Measurements from ENCODE around the gene EIF5. TPM values are rescaled to one million over a fixed set of nuclear protein-coding genes. Genes with fewer than 3 reads are reported as not detected.

The EIF5 gene
- total RNA-seq, 2 donors from 2014 or later: 89.2 to 373 TPM

DNA sequence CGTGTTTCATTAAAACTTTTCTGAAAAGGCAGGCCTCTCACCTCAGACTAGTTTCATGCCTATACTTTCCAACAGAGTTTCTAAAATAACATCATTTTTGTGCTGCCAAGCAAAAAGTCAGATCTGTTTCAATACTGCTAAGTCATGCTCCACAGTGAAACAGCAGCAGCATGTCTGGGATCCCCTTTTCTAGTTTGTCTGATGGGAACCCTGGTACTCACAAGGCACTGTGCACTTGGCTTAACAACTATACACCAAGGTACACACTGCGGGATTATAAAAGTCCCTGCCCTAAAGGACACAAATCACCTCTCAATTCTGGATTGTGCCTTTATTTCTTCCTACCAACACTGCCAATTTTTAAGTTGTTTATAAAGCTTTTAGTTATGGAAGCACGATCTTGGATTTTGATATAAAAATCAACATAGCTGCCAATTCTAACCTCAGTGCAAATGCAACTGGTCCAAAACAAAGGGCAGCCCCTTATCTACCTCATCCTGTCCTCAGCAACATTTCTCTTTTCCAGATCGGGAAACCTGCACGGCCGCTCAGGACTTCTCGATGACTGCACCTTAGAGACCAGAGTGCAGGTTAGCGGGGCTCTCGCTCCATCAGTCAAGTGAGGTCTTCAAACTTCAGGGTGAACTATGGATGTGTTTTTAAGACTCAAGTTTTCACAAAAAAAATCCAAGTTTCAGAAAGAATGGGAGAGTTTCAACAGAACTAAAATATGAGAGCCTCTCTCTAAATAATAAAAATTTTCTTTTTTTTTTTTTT is 1.7 kb upstream of the EIF5 start:
- Histone ChIP-seq H3K4me1 (ENCODE audit: control insufficient read depth in 1 of 2, low read depth in 2 of 2) (peaks cover 12 to 32% of the 10 kb centered on the region in 2 donors), H3K4me3 (peak overlapping the region; percentile 98), H3K9me3 (no peaks in the 10 kb centered on the region), H3K27me3 (replicated peaks; ENCODE audit: insufficient read depth) (no peaks in the 10 kb centered on the region), H3K27ac (peak overlapping the region; percentile 99 to 100), H3K36me3 (peaks cover 17% of the 10 kb centered on the region)
- no peak for TF ChIP-seq CTCF (IDR thresholded peaks at IDR 0.05)
- ATAC-seq (ENCODE audit: insufficient number of reproducible peaks, low FRiP score, low read depth) (no peak), DNase-seq (ENCODE audit: low spot score) (no peak)

GRCh38 chr14:103334644-103335622 is 896 bp downstream of the EIF5 start:
- Histone ChIP-seq H3K27me3 (replicated peaks; ENCODE audit: insufficient read depth) (no peaks in the 10 kb centered on the region), H3K36me3 (peaks cover 43% of the 10 kb centered on the region), H3K4me3 (peak overlapping the region; percentile 98), H3K9me3 (no peaks in the 10 kb centered on the region), H3K4me1 (ENCODE audit: control insufficient read depth in 1 of 2, low read depth in 2 of 2) (peaks cover 12 to 34% of the 10 kb centered on the region in 2 donors), H3K27ac (peak overlapping the region; percentile 99 to 100)
- DNase-seq (ENCODE audit: low spot score) (peak; percentile 54), ATAC-seq (ENCODE audit: insufficient number of reproducible peaks, low FRiP score, low read depth) (peak; percentile 26)
- no peak for TF ChIP-seq CTCF (IDR thresholded peaks at IDR 0.05)

DNA sequence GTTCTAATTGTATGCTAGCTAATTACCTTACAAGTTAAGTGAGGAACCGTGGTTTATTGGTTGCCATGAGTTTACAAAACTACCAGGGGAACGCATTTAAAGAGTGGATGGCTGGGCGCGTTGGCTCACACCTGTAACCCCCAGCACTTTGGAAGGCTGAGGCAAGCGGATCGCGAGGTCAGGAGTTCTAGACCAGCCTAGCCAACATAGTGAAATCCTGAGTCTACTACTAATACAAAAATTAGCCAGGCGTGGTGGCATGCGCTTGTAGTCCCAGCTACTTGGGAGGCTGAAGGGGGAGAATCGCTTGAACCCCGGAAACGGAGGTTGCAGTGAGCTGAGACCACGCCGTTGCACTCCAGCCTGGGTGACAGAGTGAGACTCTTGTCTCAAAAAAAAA is 2.2 kb downstream of the EIF5 start:
- no peak overlapping the region for H3K27ac ChIP-seq
- H3K9me3 ChIP-seq: no peaks in the 10 kb centered on the region
- no peak overlapping the region for H3K4me3 ChIP-seq
- TF ChIP-seq CTCF (IDR thresholded peaks at IDR 0.05): no peak
- H3K36me3 ChIP-seq: peaks cover 56% of the 10 kb centered on the region
- peaks cover 12 to 34% of the 10 kb centered on the region in 2 donors for H3K4me1 ChIP-seq (ENCODE audit: control insufficient read depth in 1 of 2, low read depth in 2 of 2)
- no peak for DNase-seq (ENCODE audit: low spot score)
- no peak for ATAC-seq (ENCODE audit: insufficient number of reproducible peaks, low FRiP score, low read depth)
- no peaks in the 10 kb centered on the region for H3K27me3 ChIP-seq (replicated peaks; ENCODE audit: insufficient read depth)

DNA sequence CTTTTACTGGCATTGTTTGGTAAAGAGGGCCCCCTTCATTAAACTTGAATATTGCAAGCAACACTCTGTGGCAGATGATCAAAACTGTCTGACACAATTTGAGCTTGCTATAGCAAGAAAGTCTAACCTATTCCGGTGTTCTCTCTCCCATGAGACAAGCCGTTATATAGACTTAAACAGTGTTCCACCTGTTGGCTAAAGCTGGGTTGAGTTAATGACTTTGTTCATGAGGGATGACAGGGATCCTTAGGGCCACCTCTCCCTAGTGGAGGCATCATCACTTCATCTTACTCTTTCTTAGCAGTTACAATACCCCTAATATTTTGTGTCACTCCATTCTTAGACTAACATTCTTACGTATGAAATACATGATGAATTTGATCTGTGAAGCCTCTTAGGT is 3.8 kb downstream of the EIF5 start:
- H3K27ac ChIP-seq: no peak overlapping the region
- H3K36me3 ChIP-seq: peaks cover 71% of the 10 kb centered on the region
- H3K27me3 ChIP-seq (replicated peaks; ENCODE audit: insufficient read depth): no peaks in the 10 kb centered on the region
- no peak for ATAC-seq (ENCODE audit: insufficient number of reproducible peaks, low FRiP score, low read depth)
- H3K9me3 ChIP-seq: no peaks in the 10 kb centered on the region
- H3K4me3 ChIP-seq: no peak overlapping the region
- DNase-seq (ENCODE audit: low spot score): no peak
- no peak for TF ChIP-seq CTCF (IDR thresholded peaks at IDR 0.05)
- H3K4me1 ChIP-seq (ENCODE audit: control insufficient read depth in 1 of 2, low read depth in 2 of 2): peaks cover 11 to 26% of the 10 kb centered on the region in 2 donors

- peaks cover 72% of the 10 kb centered on the region for H3K36me3 ChIP-seq
- no peak overlapping the region for H3K4me3 ChIP-seq
- no peak for TF ChIP-seq CTCF (IDR thresholded peaks at IDR 0.05)
- DNase-seq (ENCODE audit: low spot score) (no peak), ATAC-seq (ENCODE audit: insufficient number of reproducible peaks, low FRiP score, low read depth) (no peak)
- H3K4me1 ChIP-seq (ENCODE audit: control insufficient read depth in 1 of 2, low read depth in 2 of 2): peaks cover 9 to 22% of the 10 kb centered on the region in 2 donors
- no peaks in the 10 kb centered on the region for H3K9me3 ChIP-seq
- H3K27ac ChIP-seq: no peak overlapping the region
- no peaks in the 10 kb centered on the region for H3K27me3 ChIP-seq (replicated peaks; ENCODE audit: insufficient read depth)
Observed at GRCh38 chr14:103339561-103339960, 5.5 kb downstream of the EIF5 start.
